ENCODE data around the gene TECTB. TPM values are rescaled to one million over a fixed set of nuclear protein-coding genes. Genes with fewer than 3 reads are reported as not detected.

The TECTB gene
- total RNA-seq, 2 donors from 2014 or later = not detected

- no peak overlapping the region for H3K27ac ChIP-seq
- H3K4me3 ChIP-seq = no peak overlapping the region
- no peaks in the 10 kb centered on the region for H3K4me1 ChIP-seq
- no peaks in the 10 kb centered on the region for H3K27me3 ChIP-seq
- peaks cover 0 to 32% of the 10 kb centered on the region in 2 donors for H3K9me3 ChIP-seq
- no peak for TF ChIP-seq CTCF (IDR thresholded peaks at IDR 0.05)
- no peak for DNase-seq (ENCODE audit: low spot score)
- no peaks in the 10 kb centered on the region for H3K36me3 ChIP-seq
These were observed 41.4 kb upstream of the TECTB start for GRCh38 chr10:112241651-112242341.

GRCh38 chr10:112242769-112243168 is 40.4 kb upstream of the TECTB start:
- Histone ChIP-seq H3K4me3 (no peak overlapping the region), H3K9me3 (peaks cover 0 to 26% of the 10 kb centered on the region in 2 donors), H3K36me3 (no peaks in the 10 kb centered on the region), H3K27me3 (no peaks in the 10 kb centered on the region), H3K27ac (no peak overlapping the region), H3K4me1 (no peaks in the 10 kb centered on the region)
- no peak for DNase-seq (ENCODE audit: low spot score)
- no peak for TF ChIP-seq CTCF (IDR thresholded peaks at IDR 0.05)

- no peaks in the 10 kb centered on the region for H3K36me3 ChIP-seq
- no peak for DNase-seq (ENCODE audit: low spot score)
- no peak overlapping the region for H3K4me3 ChIP-seq
- no peaks in the 10 kb centered on the region for H3K27me3 ChIP-seq
- H3K27ac ChIP-seq = no peak overlapping the region
- no peaks in the 10 kb centered on the region for H3K4me1 ChIP-seq
- TF ChIP-seq CTCF (IDR thresholded peaks at IDR 0.05) = no peak
- H3K9me3 ChIP-seq = peaks cover 0 to 23% of the 10 kb centered on the region in 2 donors
These were observed 39.5 kb upstream of the TECTB start for GRCh38 chr10:112243713-112244112.

- H3K9me3 ChIP-seq = peaks cover 0 to 22% of the 10 kb centered on the region in 2 donors
- DNase-seq (ENCODE audit: low spot score) = no peak
- H3K27me3 ChIP-seq = no peaks in the 10 kb centered on the region
- no peaks in the 10 kb centered on the region for H3K4me1 ChIP-seq
- no peak for TF ChIP-seq CTCF (IDR thresholded peaks at IDR 0.05)
- no peak overlapping the region for H3K4me3 ChIP-seq
- H3K27ac ChIP-seq = no peak overlapping the region
- no peaks in the 10 kb centered on the region for H3K36me3 ChIP-seq
These were observed 39.0 kb upstream of the TECTB start for GRCh38 chr10:112244197-112244596.

- no peak overlapping the region for H3K27ac ChIP-seq
- no peak overlapping the region for H3K4me3 ChIP-seq
- H3K36me3 ChIP-seq = no peaks in the 10 kb centered on the region
- H3K4me1 ChIP-seq = no peaks in the 10 kb centered on the region
- no peak for TF ChIP-seq CTCF (IDR thresholded peaks at IDR 0.05)
- no peaks in the 10 kb centered on the region for H3K27me3 ChIP-seq
- H3K9me3 ChIP-seq = peaks cover 0 to 16% of the 10 kb centered on the region in 2 donors
- DNase-seq (ENCODE audit: low spot score) = no peak
These were observed 35.4 kb upstream of the TECTB start for GRCh38 chr10:112247791-112248190.

All from right atrium auricular region (tissue), 2 donors.